GM18909 (cell line): ENCODE results near the gene KRTAP5-2.

Source experiments
- ATAC-seq: cut with Tn5 transposase; IDR thresholded peaks from one replicate; pipeline ENCODE4 v1.9.1; 2021; ENCODE audit warnings: mild to moderate bottlenecking; ENCODE audit not compliant: unreplicated experiment, poor library complexity

Gene KRTAP5-2

GRCh38 chr11:1570531-1570895, 27.6 kb downstream of the KRTAP5-2 start:
- no peak for ATAC-seq

GRCh38 chr11:1570001-1570453, 28.1 kb downstream of the KRTAP5-2 start:
- ATAC-seq, result no peak

- no peak for ATAC-seq
Measured at GRCh38 chr11:1569251-1569780, 28.8 kb downstream of the KRTAP5-2 start.

- no peak for ATAC-seq
Measured at GRCh38 chr11:1568441-1568911, 29.6 kb downstream of the KRTAP5-2 start.

GRCh38 chr11:1567721-1568100, 30.4 kb downstream of the KRTAP5-2 start:
- no peak for ATAC-seq

- no peak for ATAC-seq
Measured at GRCh38 chr11:1567052-1567720, 30.9 kb downstream of the KRTAP5-2 start.

- ATAC-seq, result no peak
Measured at GRCh38 chr11:1566381-1567051, 31.6 kb downstream of the KRTAP5-2 start.

GRCh38 chr11:1565904-1566247, 32.2 kb downstream of the KRTAP5-2 start:
- ATAC-seq, result no peak

- ATAC-seq, result no peak
Measured at GRCh38 chr11:1565173-1565903, 32.8 kb downstream of the KRTAP5-2 start.

GRCh38 chr11:1564535-1565172, 33.4 kb downstream of the KRTAP5-2 start:
- ATAC-seq, result no peak

- no peak for ATAC-seq
Measured at GRCh38 chr11:1563697-1564534, 34.2 kb downstream of the KRTAP5-2 start.

GRCh38 chr11:1563149-1563638, 34.9 kb downstream of the KRTAP5-2 start:
- ATAC-seq, result no peak

GRCh38 chr11:1562469-1563148, 35.5 kb downstream of the KRTAP5-2 start:
- no peak for ATAC-seq

- no peak for ATAC-seq
Measured at GRCh38 chr11:1561955-1562354, 36.1 kb downstream of the KRTAP5-2 start.

GRCh38 chr11:1561266-1561665, 36.8 kb downstream of the KRTAP5-2 start:
- no peak for ATAC-seq

GRCh38 chr11:1560649-1561251, 37.3 kb downstream of the KRTAP5-2 start:
- no peak for ATAC-seq

- ATAC-seq, result no peak
Measured at GRCh38 chr11:1560002-1560648, 38.0 kb downstream of the KRTAP5-2 start.
